Astrocyte (in vitro differentiated cells and primary cell): Measurements from ENCODE around the gene IGSF22. TPM values are rescaled to one million over a fixed set of nuclear protein-coding genes. Genes with fewer than 3 reads are reported as not detected.

Experiments
- DNase-seq: peaks from one replicate; pipeline ENCODE4 v3.0.0-alpha.2; 2010; ENCODE audit warnings: low read depth
- FAIRE-seq: peaks from 2 replicates; lab custom pipeline; 2011; peaks lifted over from hg19 to GRCh38; lab: Jason Lieb, UNC
- H2AFZ ChIP-seq: 2 replicates; pipeline ENCODE4 v1.6.0; 2012; ENCODE audit warnings: low read depth, low read length, inconsistent platforms
- H3K27ac ChIP-seq: 2 replicates; pipeline ENCODE4 v1.5.1; 2011; ENCODE audit warnings: low read depth, low read length, inconsistent platforms
- H3K27me3 ChIP-seq: 2 replicates; pipeline ENCODE4 v1.6.0; 2011; ENCODE audit warnings: low read length, inconsistent platforms; ENCODE audit not compliant: insufficient read depth
- H3K36me3 ChIP-seq: 2 replicates; pipeline ENCODE4 v1.5.1; 2011; ENCODE audit warnings: low read length, inconsistent platforms; ENCODE audit not compliant: insufficient read depth
- H3K4me1 ChIP-seq: 2 replicates; pipeline ENCODE4 v1.5.1; 2011; ENCODE audit warnings: low read length, inconsistent platforms; ENCODE audit not compliant: insufficient read depth
- H3K4me2 ChIP-seq: 2 replicates; pipeline ENCODE4 v1.6.0; 2012; ENCODE audit warnings: low read length, inconsistent platforms
- H3K4me3 ChIP-seq: 2 replicates; pipeline ENCODE4 v1.5.1; 2011; ENCODE audit warnings: low read depth, mild to moderate bottlenecking, low read length, inconsistent platforms; ENCODE audit not compliant: insufficient read depth
- H3K79me2 ChIP-seq: 2 replicates; pipeline ENCODE4 v1.6.0; 2012; ENCODE audit warnings: mild to moderate bottlenecking, low read length, inconsistent platforms; ENCODE audit not compliant: insufficient read depth
- H3K9ac ChIP-seq: 2 replicates; pipeline ENCODE4 v1.6.0; 2012; ENCODE audit warnings: mild to moderate bottlenecking, low read length, inconsistent platforms
- H3K9me3 ChIP-seq: 2 replicates; pipeline ENCODE4 v1.5.1; 2012; ENCODE audit warnings: low read depth, mild to moderate bottlenecking, low read length, inconsistent platforms; ENCODE audit not compliant: insufficient read depth
- H4K20me1 ChIP-seq: 2 replicates; pipeline ENCODE4 v1.6.0; 2012; ENCODE audit warnings: low read length, inconsistent platforms; ENCODE audit not compliant: insufficient read depth
- H3K27ac Mint-ChIP-seq: one replicate; pipeline ENCODE4 v1.8.0; 2021; ENCODE audit warnings: mild to moderate bottlenecking, mixed read lengths; ENCODE audit not compliant: unreplicated experiment
- H3K27me3 Mint-ChIP-seq: one replicate; pipeline ENCODE4 v1.8.0; 2021; ENCODE audit warnings: low read depth, mixed read lengths; ENCODE audit not compliant: unreplicated experiment
- H3K36me3 Mint-ChIP-seq: one replicate; pipeline ENCODE4 v1.8.0; 2021; ENCODE audit warnings: low read depth, mixed read lengths; ENCODE audit not compliant: unreplicated experiment
- H3K4me1 Mint-ChIP-seq: one replicate; pipeline ENCODE4 v1.8.0; 2021; ENCODE audit warnings: low read depth, mixed read lengths; ENCODE audit not compliant: unreplicated experiment
- H3K4me3 Mint-ChIP-seq: one replicate; pipeline ENCODE4 v1.8.0; 2021; ENCODE audit warnings: mild to moderate bottlenecking, moderate library complexity, mixed read lengths; ENCODE audit not compliant: unreplicated experiment
- H3K9me3 Mint-ChIP-seq: one replicate; pipeline ENCODE4 v1.8.0; 2021; ENCODE audit warnings: mild to moderate bottlenecking, mixed read lengths; ENCODE audit not compliant: unreplicated experiment
- EZH2 ChIP-seq: IDR thresholded peaks from 2 replicates; pipeline ENCODE4 v1.6.1; 2012; ENCODE audit warnings: mild to moderate bottlenecking, low read length, inconsistent platforms; ENCODE audit not compliant: insufficient read depth
- total RNA-seq: library from RNA; stranded (reverse); gene quantifications from 2 replicates; pipeline ENCODE4 v1.2.1, GENCODE V29; 2021
- TF ChIP-seq, protein P1 (sequence below): IDR thresholded peaks from 2 replicates; pipeline ENCODE4 v1.5.1; 2011; ENCODE audit warnings: low read depth, mild to moderate bottlenecking, inconsistent platforms, low read length, moderate library complexity; ENCODE audit not compliant: insufficient read depth

Gene IGSF22
- total RNA-seq, 1 donor from 2014 or later, result 0.05 TPM

DNA sequence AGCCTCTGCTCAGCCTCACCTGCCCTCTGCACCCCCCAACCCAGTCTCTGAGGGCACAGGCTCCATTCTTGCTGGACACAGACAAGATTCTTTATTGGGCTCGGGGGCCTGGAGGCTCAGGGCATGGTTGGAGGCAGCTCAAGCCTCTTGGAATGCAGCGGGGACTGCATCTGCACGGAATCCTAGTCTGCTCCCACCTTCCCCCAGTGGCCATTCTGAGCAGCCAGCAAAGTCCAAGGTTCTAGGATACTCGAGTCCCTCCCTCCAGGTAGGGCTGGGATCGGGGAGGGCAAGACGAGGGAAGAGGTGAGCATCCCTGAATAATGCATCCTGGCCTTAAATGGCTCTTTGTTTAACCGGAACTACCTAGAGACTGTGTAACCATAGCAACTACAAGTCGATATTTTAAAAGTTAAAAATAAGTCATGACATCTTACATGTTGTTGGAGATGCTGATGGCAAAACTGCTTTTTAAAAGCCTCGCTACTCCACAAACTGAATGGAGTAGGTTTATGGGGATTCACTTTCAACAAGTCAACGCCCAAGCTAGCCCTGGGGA, 10.7 kb upstream of the IGSF22 start:
- no peaks in the 10 kb centered on the region for H3K9me3 Mint-ChIP-seq
- H3K27me3 Mint-ChIP-seq, result peaks cover 24% of the 10 kb centered on the region
- H3K27ac ChIP-seq, result no peak overlapping the region
- H3K36me3 ChIP-seq, result no peaks in the 10 kb centered on the region
- TF ChIP-seq, protein P1, sequence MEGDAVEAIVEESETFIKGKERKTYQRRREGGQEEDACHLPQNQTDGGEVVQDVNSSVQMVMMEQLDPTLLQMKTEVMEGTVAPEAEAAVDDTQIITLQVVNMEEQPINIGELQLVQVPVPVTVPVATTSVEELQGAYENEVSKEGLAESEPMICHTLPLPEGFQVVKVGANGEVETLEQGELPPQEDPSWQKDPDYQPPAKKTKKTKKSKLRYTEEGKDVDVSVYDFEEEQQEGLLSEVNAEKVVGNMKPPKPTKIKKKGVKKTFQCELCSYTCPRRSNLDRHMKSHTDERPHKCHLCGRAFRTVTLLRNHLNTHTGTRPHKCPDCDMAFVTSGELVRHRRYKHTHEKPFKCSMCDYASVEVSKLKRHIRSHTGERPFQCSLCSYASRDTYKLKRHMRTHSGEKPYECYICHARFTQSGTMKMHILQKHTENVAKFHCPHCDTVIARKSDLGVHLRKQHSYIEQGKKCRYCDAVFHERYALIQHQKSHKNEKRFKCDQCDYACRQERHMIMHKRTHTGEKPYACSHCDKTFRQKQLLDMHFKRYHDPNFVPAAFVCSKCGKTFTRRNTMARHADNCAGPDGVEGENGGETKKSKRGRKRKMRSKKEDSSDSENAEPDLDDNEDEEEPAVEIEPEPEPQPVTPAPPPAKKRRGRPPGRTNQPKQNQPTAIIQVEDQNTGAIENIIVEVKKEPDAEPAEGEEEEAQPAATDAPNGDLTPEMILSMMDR, result no peak
- no peak for TF ChIP-seq EZH2
- no peak overlapping the region for H3K4me2 ChIP-seq
- DNase-seq (no peak), FAIRE-seq (no peak)
- no peaks in the 10 kb centered on the region for H3K4me1 ChIP-seq
- H3K4me3 Mint-ChIP-seq, result no peak overlapping the region
- no peak overlapping the region for H3K27ac Mint-ChIP-seq
- H3K9me3 ChIP-seq, result no peaks in the 10 kb centered on the region
- H3K27me3 ChIP-seq, result no peaks in the 10 kb centered on the region
- H2AFZ ChIP-seq, result no peak overlapping the region
- H3K36me3 Mint-ChIP-seq, result no peaks in the 10 kb centered on the region
- H3K9ac ChIP-seq, result no peak overlapping the region
- H3K79me2 ChIP-seq, result no peaks in the 10 kb centered on the region
- no peaks in the 10 kb centered on the region for H3K4me1 Mint-ChIP-seq
- H3K4me3 ChIP-seq, result no peak overlapping the region
- no peaks in the 10 kb centered on the region for H4K20me1 ChIP-seq

DNA sequence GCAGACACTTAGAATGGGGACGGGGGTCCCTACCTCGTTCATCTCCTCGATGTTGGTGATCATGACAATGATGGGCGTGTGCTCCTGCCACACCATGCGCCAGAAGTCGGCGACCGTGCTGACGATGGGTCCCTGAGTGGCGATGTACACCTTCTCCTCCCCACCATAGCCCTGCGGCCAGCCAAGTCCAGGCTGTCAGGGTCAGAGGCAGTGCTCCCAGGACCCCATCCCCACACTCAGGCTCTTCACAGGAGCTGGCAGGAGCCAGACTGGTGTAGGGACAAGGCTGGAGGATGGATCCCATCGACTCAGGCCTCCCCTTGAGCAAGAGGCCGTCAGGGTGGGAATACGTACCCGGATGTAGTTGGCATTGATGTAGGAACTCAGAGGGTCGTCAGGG, 7.2 kb upstream of the IGSF22 start:
- no peaks in the 10 kb centered on the region for H3K79me2 ChIP-seq
- H3K36me3 Mint-ChIP-seq, result no peaks in the 10 kb centered on the region
- no peaks in the 10 kb centered on the region for H3K36me3 ChIP-seq
- H3K27me3 ChIP-seq, result no peaks in the 10 kb centered on the region
- no peaks in the 10 kb centered on the region for H3K9me3 Mint-ChIP-seq
- H2AFZ ChIP-seq, result no peak overlapping the region
- H3K27me3 Mint-ChIP-seq, result peaks cover 14% of the 10 kb centered on the region
- no peak overlapping the region for H3K4me3 ChIP-seq
- H3K27ac ChIP-seq, result no peak overlapping the region
- H3K4me2 ChIP-seq, result no peak overlapping the region
- no peak overlapping the region for H3K27ac Mint-ChIP-seq
- H3K4me3 Mint-ChIP-seq, result no peak overlapping the region
- no peak for DNase-seq
- H3K4me1 Mint-ChIP-seq, result no peaks in the 10 kb centered on the region
- no peak overlapping the region for H3K9ac ChIP-seq
- H4K20me1 ChIP-seq, result no peaks in the 10 kb centered on the region
- FAIRE-seq, result no peak
- no peaks in the 10 kb centered on the region for H3K4me1 ChIP-seq
- TF ChIP-seq EZH2, result no peak
- TF ChIP-seq, protein P1, result no peak
- H3K9me3 ChIP-seq, result no peaks in the 10 kb centered on the region

DNA sequence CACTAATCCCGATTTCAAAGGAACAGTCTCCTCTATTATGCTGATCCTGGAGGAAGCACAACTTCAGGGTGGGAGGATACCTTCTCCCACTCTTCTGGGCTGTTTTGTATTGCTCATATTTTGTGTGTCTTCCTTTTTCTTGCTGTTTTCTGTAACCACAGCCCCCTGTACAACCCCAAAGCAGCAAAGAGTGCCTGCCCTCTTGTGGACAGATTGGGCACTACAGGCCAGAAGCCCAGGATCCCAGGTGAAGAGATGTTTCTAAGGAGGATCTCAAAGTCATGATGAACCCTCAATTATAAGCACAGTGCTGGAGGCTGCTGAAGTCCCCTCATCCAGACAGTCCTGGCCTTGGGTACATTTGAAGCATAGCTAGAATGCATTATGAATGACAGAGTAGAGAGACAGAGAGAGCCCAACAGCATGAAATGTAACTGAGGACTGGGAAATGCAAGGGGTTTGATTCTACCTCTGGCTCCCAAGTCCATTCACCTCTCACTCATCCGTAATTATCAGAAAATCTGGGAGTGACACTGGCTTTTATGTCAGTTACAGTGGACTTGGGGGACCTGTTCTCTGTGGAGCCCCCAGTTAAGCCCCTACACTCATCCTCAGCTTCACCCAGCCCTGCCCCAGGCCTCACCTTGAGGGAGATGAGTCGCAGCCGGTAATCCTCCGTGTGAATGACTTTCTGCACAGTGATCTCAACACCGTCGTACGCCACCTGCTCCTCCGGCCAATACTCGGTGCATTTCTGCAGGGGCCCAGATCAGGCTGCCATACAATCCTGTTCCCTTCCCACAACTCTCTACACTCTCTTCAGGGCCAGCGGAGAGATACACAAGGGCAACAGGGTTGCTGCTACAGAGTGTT, 6.2 kb upstream of the IGSF22 start:
- Histone ChIP-seq H3K79me2 (no peaks in the 10 kb centered on the region), H3K4me3 (no peak overlapping the region), H3K4me2 (no peak overlapping the region), H3K4me1 (no peaks in the 10 kb centered on the region), H4K20me1 (no peaks in the 10 kb centered on the region), H3K27ac (no peak overlapping the region), H2AFZ (peak overlapping the region; percentile 39), H3K9ac (no peak overlapping the region), H3K9me3 (no peaks in the 10 kb centered on the region), H3K27me3 (no peaks in the 10 kb centered on the region), H3K36me3 (no peaks in the 10 kb centered on the region)
- peaks cover 11% of the 10 kb centered on the region for H3K27me3 Mint-ChIP-seq
- no peaks in the 10 kb centered on the region for H3K36me3 Mint-ChIP-seq
- TF ChIP-seq, protein P1, result peak; percentile 98
- TF ChIP-seq EZH2, result no peak
- DNase-seq, result peak; percentile 12
- no peaks in the 10 kb centered on the region for H3K9me3 Mint-ChIP-seq
- FAIRE-seq, result no peak
- H3K4me3 Mint-ChIP-seq, result no peak overlapping the region
- no peak overlapping the region for H3K27ac Mint-ChIP-seq
- H3K4me1 Mint-ChIP-seq, result no peaks in the 10 kb centered on the region
